Measurements from ENCODE around the gene AMOTL2. TPM values are rescaled to one million over a fixed set of nuclear protein-coding genes. Genes with fewer than 3 reads are reported as not detected.

The AMOTL2 gene
- total RNA-seq, 4 donors from 2014 or later, result 54.5 to 99.0 (median 59.1) TPM

GRCh38 chr3:134348524-134348923, 25.7 kb downstream of the AMOTL2 start:
- peak in 2 of 6 experiments; percentile 13 to 38 for TF ChIP-seq CTCF (IDR thresholded peaks at IDR 0.05)
- TF ChIP-seq POLR2A (IDR thresholded peaks at IDR 0.05), result no peak
- no peak for DNase-seq
- H3K27me3 ChIP-seq, result no peaks in the 10 kb centered on the region
- H3K36me3 ChIP-seq, result no peaks in the 10 kb centered on the region
- H3K27ac ChIP-seq, result peak overlapping the region; percentile 58 to 100 (median 73)
- peaks cover 32 to 60% (median 41%) of the 10 kb centered on the region in 3 donors for H3K4me1 ChIP-seq
- WGBS, 2 donors, result 56 to 72% methylated on average over 3 to 4 of the region's 4 CpGs
- intact Hi-C loops (cut with DNase I), result no loop called here
- no peak overlapping the region for H3K4me3 ChIP-seq
- peaks cover 0 to 9% (median 4%) of the 10 kb centered on the region in 3 donors for H3K9me3 ChIP-seq

GRCh38 chr3:134347551-134347950, 26.7 kb downstream of the AMOTL2 start:
- WGBS, 2 donors, result 86 to 87% methylated on average over 3 of the region's 3 CpGs

GRCh38 chr3:134346744-134347143, 27.5 kb downstream of the AMOTL2 start:
- DNase-seq, result no peak
- peaks cover 18 to 42% (median 30%) of the 10 kb centered on the region in 3 donors for H3K4me1 ChIP-seq
- H3K9me3 ChIP-seq, result peaks cover 0 to 9% (median 4%) of the 10 kb centered on the region in 3 donors
- no peaks in the 10 kb centered on the region for H3K36me3 ChIP-seq
- no peak overlapping the region for H3K4me3 ChIP-seq
- WGBS, 2 donors, result 33 to 38% methylated on average over 1 of the region's 1 CpG
- H3K27ac ChIP-seq, result no peak overlapping the region
- H3K27me3 ChIP-seq, result no peaks in the 10 kb centered on the region
- no peak for TF ChIP-seq CTCF (IDR thresholded peaks at IDR 0.05)
- TF ChIP-seq POLR2A (IDR thresholded peaks at IDR 0.05), result no peak
- intact Hi-C loops (cut with DNase I), result no loop called here

More at GRCh38 chr3:134347551-134347950, 26.7 kb downstream of the AMOTL2 start:
- DNase-seq, result no peak
- no peaks in the 10 kb centered on the region for H3K27me3 ChIP-seq
- H3K4me3 ChIP-seq, result no peak overlapping the region
- no peak for TF ChIP-seq CTCF (IDR thresholded peaks at IDR 0.05)
- no peak for TF ChIP-seq POLR2A (IDR thresholded peaks at IDR 0.05)
- no peaks in the 10 kb centered on the region for H3K36me3 ChIP-seq
- H3K4me1 ChIP-seq, result peaks cover 22 to 50% (median 34%) of the 10 kb centered on the region in 3 donors
- intact Hi-C loops (cut with DNase I), result no loop called here
- H3K27ac ChIP-seq, result peak overlapping the region in 3 of 4 donors; percentile 58 to 100 (median 87)
- H3K9me3 ChIP-seq, result peaks cover 0 to 9% (median 4%) of the 10 kb centered on the region in 3 donors

- Histone ChIP-seq H3K9me3 (peaks cover 0 to 9% (median 4%) of the 10 kb centered on the region in 3 donors), H3K36me3 (no peaks in the 10 kb centered on the region), H3K4me3 (no peak overlapping the region), H3K27me3 (no peaks in the 10 kb centered on the region), H3K4me1 (peaks cover 7 to 39% (median 19%) of the 10 kb centered on the region in 3 donors), H3K27ac (no peak overlapping the region)
- no peak for TF ChIP-seq POLR2A (IDR thresholded peaks at IDR 0.05)
- TF ChIP-seq CTCF (IDR thresholded peaks at IDR 0.05), result no peak
- whole genome bisulfite sequencing, 2 donors, result 90% methylated on average over 1 of the region's 1 CpG; no CpG with 5 or more reads in 1 of the 2 donors
- intact Hi-C loops (cut with DNase I), result no loop called here
- DNase-seq, result no peak
These were observed 29.0 kb downstream of the AMOTL2 start for GRCh38 chr3:134345202-134345601.

- Histone ChIP-seq H3K36me3 (no peaks in the 10 kb centered on the region), H3K27me3 (no peaks in the 10 kb centered on the region), H3K9me3 (peaks cover 0 to 9% (median 4%) of the 10 kb centered on the region in 3 donors), H3K27ac (no peak overlapping the region), H3K4me1 (peaks cover 5 to 38% (median 13%) of the 10 kb centered on the region in 3 donors), H3K4me3 (no peak overlapping the region)
- intact Hi-C loops (cut with DNase I), result no loop called here
- DNase-seq, result no peak
- WGBS, 2 donors, result 83 to 87% methylated on average over 2 of the region's 2 CpGs
- TF ChIP-seq POLR2A (IDR thresholded peaks at IDR 0.05) (no peak), CTCF (IDR thresholded peaks at IDR 0.05) (no peak)
These were observed 29.7 kb downstream of the AMOTL2 start for GRCh38 chr3:134344560-134344959.

All from esophagus squamous epithelium (tissue), 5 donors.